ENCODE data around the gene CEP290.
"Not testable (repeated sequence)": the region's sequence is repeated elsewhere in the genome, so short reads cannot be mapped to it uniquely, and the experiment has no call there.

CEP290 gene

GRCh38 chr12:88163371-88163770 is 21.5 kb upstream of the CEP290 start:
- no peak for DNase-seq
- Mint-ChIP-seq H3K4me3 (no peak overlapping the region), H3K27ac (no peak overlapping the region), H3K27me3 (no peaks in the 10 kb centered on the region), H3K9me3 (no peaks in the 10 kb centered on the region), H3K36me3 (peaks cover 31% of the 10 kb centered on the region), H3K4me1 (no peaks in the 10 kb centered on the region)
- CTCF ChIA-PET: no interaction called here

DNA sequence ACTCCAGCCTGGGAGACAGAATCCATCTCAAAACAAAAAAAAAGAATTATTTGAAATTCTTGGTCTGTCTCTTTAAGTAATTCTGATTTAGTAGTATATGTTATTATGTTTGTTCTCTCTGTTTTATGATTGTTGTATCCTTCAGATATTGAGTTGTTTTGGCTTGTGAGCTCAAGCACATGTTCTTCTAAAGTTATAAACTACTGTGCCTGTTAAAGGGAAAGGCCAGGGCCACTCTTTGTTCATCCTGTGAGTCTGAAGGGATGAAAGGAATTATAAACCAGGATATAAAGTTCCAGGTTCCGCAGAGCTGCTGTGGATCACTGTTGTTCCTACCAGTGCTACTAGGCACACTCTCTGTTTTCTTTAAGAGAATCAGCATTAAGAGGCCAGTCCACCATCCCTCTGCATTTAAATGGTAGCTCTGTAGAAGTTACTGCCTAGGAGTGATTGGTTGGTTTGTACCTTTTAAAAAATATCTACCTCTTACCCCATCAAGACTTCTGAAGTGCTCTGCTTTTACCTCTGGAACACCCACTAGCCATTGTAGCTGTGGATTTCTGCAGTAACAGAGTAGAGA is 14.3 kb upstream of the CEP290 start:
- H3K4me3 Mint-ChIP-seq: no peak overlapping the region
- no peaks in the 10 kb centered on the region for H3K27me3 Mint-ChIP-seq
- H3K36me3 Mint-ChIP-seq: peaks cover 9% of the 10 kb centered on the region
- H3K4me1 Mint-ChIP-seq: no peaks in the 10 kb centered on the region
- no peak overlapping the region for H3K27ac Mint-ChIP-seq
- no peak for DNase-seq
- H3K9me3 Mint-ChIP-seq: no peaks in the 10 kb centered on the region
- CTCF ChIA-PET: no interaction called here

DNA sequence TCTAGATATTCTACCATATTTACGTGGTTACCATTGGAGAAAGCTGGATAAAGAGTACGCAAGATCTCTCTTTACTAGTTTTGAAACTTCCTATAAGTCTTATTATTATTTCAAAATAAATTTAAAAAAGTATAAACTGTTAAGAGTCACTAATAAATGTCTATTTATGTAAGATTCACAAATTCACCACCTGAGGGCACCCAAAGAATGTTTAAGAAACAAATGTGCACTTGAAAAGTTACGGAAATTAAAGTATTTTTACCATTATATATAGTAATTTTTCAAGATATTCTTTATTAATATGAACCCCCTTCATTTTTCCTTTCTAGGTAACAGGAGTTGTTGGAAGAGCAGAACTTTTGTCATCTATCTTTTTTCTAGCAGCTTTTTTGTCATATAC is 12.1 kb upstream of the CEP290 start:
- CTCF ChIA-PET: interaction anchor here (0.9 to 1.3 kb wide), 4 partner anchors 11 to 856 kb away, joined by 3 to 4 read pairs (median 4); partner anchors contain the start of genes CEP290 and TMTC3
- no peak for DNase-seq
- H3K9me3 Mint-ChIP-seq: no peaks in the 10 kb centered on the region
- no peak overlapping the region for H3K4me3 Mint-ChIP-seq
- H3K4me1 Mint-ChIP-seq: no peaks in the 10 kb centered on the region
- H3K27ac Mint-ChIP-seq: no peak overlapping the region
- peaks cover 4% of the 10 kb centered on the region for H3K36me3 Mint-ChIP-seq
- no peaks in the 10 kb centered on the region for H3K27me3 Mint-ChIP-seq

GRCh38 chr12:88150063-88150462 is 8.2 kb upstream of the CEP290 start:
- Mint-ChIP-seq H3K27ac (no peak overlapping the region), H3K9me3 (no peaks in the 10 kb centered on the region), H3K4me1 (peaks cover 6% of the 10 kb centered on the region), H3K27me3 (no peaks in the 10 kb centered on the region), H3K36me3 (peaks cover 1% of the 10 kb centered on the region), H3K4me3 (no peak overlapping the region)
- DNase-seq: no peak
- CTCF ChIA-PET: interaction anchor here (0.6 kb wide), 1 partner anchor 244 kb away, joined by 3 read pairs; no protein-coding TSS in a partner anchor

DNA sequence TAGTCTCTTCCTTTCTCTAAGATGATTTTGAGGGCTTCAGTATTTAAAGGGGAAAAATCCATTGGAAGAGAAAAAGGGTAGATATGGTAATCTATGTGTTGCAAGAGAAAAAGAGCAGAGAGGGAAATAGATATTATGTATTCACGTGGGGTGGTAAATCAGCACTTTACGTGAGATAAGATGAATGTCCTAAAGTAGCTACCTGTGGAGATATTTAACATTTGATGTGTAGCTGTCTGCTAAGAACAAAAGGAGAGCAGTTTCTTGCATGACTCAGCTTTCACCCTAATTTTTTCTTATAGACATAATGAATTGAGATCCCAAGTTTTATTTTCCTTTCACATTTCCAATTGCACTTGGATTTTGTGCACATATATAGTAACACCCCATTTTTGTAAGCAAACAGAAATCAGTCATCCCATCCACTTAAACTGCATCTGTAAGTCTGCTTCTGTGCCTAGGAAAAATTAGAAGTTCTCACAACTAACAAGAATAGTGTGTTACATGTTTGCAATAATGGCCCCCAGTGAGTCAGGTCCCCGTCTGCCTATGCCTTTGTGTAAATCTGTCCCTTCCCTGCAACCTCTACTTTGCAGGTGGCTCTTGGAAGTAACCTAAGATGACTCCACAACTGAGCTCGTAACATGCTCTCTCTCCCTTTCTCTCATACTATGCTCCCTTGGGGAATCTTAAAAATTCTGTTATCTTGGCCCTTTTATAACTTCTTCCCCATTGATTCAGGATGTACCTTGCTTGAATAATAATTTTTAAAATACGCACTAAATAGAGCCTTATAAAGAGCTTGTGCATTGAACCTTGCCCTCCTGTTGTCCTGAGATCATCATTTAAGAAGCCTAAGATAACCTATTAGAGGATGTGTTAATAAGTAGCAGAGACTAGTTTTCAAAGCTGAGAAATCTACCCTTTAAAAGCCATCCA is 3.9 kb upstream of the CEP290 start:
- H3K36me3 Mint-ChIP-seq: no peaks in the 10 kb centered on the region
- no peak overlapping the region for H3K27ac Mint-ChIP-seq
- CTCF ChIA-PET: interaction anchor here (0.7 kb wide), 1 partner anchor 158 kb away, joined by 3 read pairs; no protein-coding TSS in a partner anchor
- H3K4me1 Mint-ChIP-seq: peaks cover 34% of the 10 kb centered on the region
- H3K27me3 Mint-ChIP-seq: no peaks in the 10 kb centered on the region
- DNase-seq: no peak
- H3K4me3 Mint-ChIP-seq: no peak overlapping the region
- no peaks in the 10 kb centered on the region for H3K9me3 Mint-ChIP-seq

- DNase-seq: no peak
- Mint-ChIP-seq H3K36me3 (peaks cover 4% of the 10 kb centered on the region), H3K4me1 (peaks cover 37% of the 10 kb centered on the region), H3K9me3 (no peaks in the 10 kb centered on the region), H3K27ac (no peak overlapping the region), H3K27me3 (no peaks in the 10 kb centered on the region), H3K4me3 (no peak overlapping the region)
- CTCF ChIA-PET: interaction anchor here (0.7 kb wide), 1 partner anchor 159 kb away, joined by 3 read pairs; no protein-coding TSS in a partner anchor
Measured at GRCh38 chr12:88144546-88145468, 2.9 kb upstream of the CEP290 start.

DNA sequence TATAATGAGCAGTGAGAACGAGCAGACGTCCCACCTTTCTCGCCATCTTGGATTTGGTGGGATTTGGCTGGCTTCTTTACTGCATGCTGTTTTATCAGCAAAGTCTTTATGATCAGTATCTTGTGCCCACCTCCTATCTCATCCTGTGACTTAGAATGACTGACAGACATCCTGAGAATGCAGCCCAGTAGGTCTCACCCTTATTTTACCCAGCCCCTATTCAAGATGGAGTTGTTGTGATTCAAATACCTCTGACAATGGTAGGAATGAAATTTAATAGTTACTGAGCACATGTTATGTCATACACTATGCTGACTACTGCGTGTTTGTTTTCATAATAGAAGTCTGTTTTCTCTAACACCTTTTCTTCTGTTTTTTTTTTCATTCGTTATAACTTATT is 2.1 kb upstream of the CEP290 start:
- peak overlapping the region; percentile 11 for H3K4me3 Mint-ChIP-seq
- H3K27me3 Mint-ChIP-seq: no peaks in the 10 kb centered on the region
- DNase-seq: no peak
- CTCF ChIA-PET: no interaction called here
- H3K36me3 Mint-ChIP-seq: peaks cover 4% of the 10 kb centered on the region
- peaks cover 37% of the 10 kb centered on the region for H3K4me1 Mint-ChIP-seq
- H3K27ac Mint-ChIP-seq: no peak overlapping the region
- no peaks in the 10 kb centered on the region for H3K9me3 Mint-ChIP-seq

GRCh38 chr12:88142610-88142991 is 713 bp upstream of the CEP290 start:
- CTCF ChIA-PET: interaction anchor here (1.7 kb wide), 1 partner anchor 12 kb away, joined by 4 read pairs; no protein-coding TSS in a partner anchor
- H3K27ac Mint-ChIP-seq: peak overlapping the region; percentile 91
- H3K36me3 Mint-ChIP-seq: peaks cover 11% of the 10 kb centered on the region
- DNase-seq: no peak
- peak overlapping the region; percentile 83 for H3K4me3 Mint-ChIP-seq
- H3K27me3 Mint-ChIP-seq: no peaks in the 10 kb centered on the region
- H3K9me3 Mint-ChIP-seq: no peaks in the 10 kb centered on the region
- H3K4me1 Mint-ChIP-seq: peaks cover 38% of the 10 kb centered on the region

DNA sequence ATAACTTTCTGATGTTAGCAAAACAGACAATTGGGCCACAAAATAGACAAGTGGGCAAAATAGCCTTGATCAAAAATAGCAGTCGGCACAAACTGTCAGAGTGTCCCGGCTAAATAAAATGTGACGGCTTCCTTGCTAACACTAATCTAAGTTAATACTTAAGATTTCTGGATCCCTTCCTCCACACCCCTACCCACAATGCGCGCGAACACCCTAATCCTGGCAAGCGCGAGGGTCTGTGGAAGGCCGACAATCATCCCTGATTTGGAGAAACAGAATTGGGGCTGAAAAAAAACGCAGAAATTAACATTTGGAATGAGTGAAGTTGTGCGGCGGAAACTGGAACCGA is 489 bp downstream of the CEP290 start:
- Mint-ChIP-seq H3K4me1 (peaks cover 38% of the 10 kb centered on the region), H3K27me3 (no peaks in the 10 kb centered on the region), H3K36me3 (peaks cover 14% of the 10 kb centered on the region), H3K4me3 (peak overlapping the region; percentile 83), H3K9me3 (no peaks in the 10 kb centered on the region), H3K27ac (peak overlapping the region; percentile 91)
- CTCF ChIA-PET: interaction anchor here (0.6 kb wide), 1 partner anchor 26 kb away, joined by 3 read pairs; no protein-coding TSS in a partner anchor
- no peak for DNase-seq

DNA sequence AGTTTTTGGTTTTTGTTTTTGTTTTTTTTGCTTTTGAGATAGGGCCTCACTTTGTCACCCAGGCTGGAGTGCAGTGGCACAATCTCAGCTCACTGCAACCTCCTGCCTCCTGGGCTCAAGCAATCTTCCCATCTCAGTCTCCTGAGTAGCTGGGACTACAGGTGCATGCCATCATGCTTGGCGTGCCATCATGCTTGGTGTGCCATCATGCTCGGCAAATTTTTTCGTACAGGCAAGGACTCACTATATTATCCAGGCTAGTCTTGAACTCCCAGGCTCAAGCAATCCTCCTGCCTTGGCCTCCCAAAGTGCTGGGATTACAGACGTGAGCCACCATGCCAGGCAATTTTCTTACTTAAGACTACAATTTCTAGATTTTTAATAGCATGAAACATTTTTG is 2.2 kb downstream of the CEP290 start:
- H3K27me3 Mint-ChIP-seq, DNase-seq, H3K4me3 Mint-ChIP-seq, H3K27ac Mint-ChIP-seq, H3K9me3 Mint-ChIP-seq: not testable (repeated sequence)
- H3K4me1 Mint-ChIP-seq: peaks cover 31% of the 10 kb centered on the region
- CTCF ChIA-PET: interaction anchor here (0.7 kb wide), 1 partner anchor 21 kb away, joined by 3 read pairs; no protein-coding TSS in a partner anchor
- H3K36me3 Mint-ChIP-seq: peaks cover 14% of the 10 kb centered on the region

- CTCF ChIA-PET, H3K4me3 Mint-ChIP-seq, H3K27ac Mint-ChIP-seq, H3K4me1 Mint-ChIP-seq, DNase-seq, H3K9me3 Mint-ChIP-seq, H3K27me3 Mint-ChIP-seq: not testable (repeated sequence)
- H3K36me3 Mint-ChIP-seq: peaks cover 16% of the 10 kb centered on the region
Measured at GRCh38 chr12:88133181-88133580, 8.7 kb downstream of the CEP290 start.

- Mint-ChIP-seq H3K27me3 (no peaks in the 10 kb centered on the region), H3K4me1 (no peaks in the 10 kb centered on the region), H3K27ac (no peak overlapping the region), H3K36me3 (peaks cover 14% of the 10 kb centered on the region), H3K4me3 (no peak overlapping the region), H3K9me3 (no peaks in the 10 kb centered on the region)
- CTCF ChIA-PET: no interaction called here
- no peak for DNase-seq
Measured at GRCh38 chr12:88132392-88132791, 9.5 kb downstream of the CEP290 start.

GRCh38 chr12:88127855-88128254 is 14.0 kb downstream of the CEP290 start:
- H3K36me3 Mint-ChIP-seq: peaks cover 7% of the 10 kb centered on the region
- no peaks in the 10 kb centered on the region for H3K9me3 Mint-ChIP-seq
- no peak overlapping the region for H3K4me3 Mint-ChIP-seq
- CTCF ChIA-PET: no interaction called here
- no peak overlapping the region for H3K27ac Mint-ChIP-seq
- no peaks in the 10 kb centered on the region for H3K27me3 Mint-ChIP-seq
- H3K4me1 Mint-ChIP-seq: no peaks in the 10 kb centered on the region
- no peak for DNase-seq

- CTCF ChIA-PET: no interaction called here
- peaks cover 5% of the 10 kb centered on the region for H3K36me3 Mint-ChIP-seq
- no peaks in the 10 kb centered on the region for H3K9me3 Mint-ChIP-seq
- no peak overlapping the region for H3K4me3 Mint-ChIP-seq
- H3K27ac Mint-ChIP-seq: no peak overlapping the region
- H3K4me1 Mint-ChIP-seq: no peaks in the 10 kb centered on the region
- DNase-seq: no peak
- H3K27me3 Mint-ChIP-seq: no peaks in the 10 kb centered on the region
Measured at GRCh38 chr12:88127099-88127498, 14.8 kb downstream of the CEP290 start.
